Measurements from ENCODE around the gene SUB1.
"Not testable (repeated sequence)": the region's sequence is repeated elsewhere in the genome, so short reads cannot be mapped to it uniquely, and the experiment has no call there.

The SUB1 gene

DNA sequence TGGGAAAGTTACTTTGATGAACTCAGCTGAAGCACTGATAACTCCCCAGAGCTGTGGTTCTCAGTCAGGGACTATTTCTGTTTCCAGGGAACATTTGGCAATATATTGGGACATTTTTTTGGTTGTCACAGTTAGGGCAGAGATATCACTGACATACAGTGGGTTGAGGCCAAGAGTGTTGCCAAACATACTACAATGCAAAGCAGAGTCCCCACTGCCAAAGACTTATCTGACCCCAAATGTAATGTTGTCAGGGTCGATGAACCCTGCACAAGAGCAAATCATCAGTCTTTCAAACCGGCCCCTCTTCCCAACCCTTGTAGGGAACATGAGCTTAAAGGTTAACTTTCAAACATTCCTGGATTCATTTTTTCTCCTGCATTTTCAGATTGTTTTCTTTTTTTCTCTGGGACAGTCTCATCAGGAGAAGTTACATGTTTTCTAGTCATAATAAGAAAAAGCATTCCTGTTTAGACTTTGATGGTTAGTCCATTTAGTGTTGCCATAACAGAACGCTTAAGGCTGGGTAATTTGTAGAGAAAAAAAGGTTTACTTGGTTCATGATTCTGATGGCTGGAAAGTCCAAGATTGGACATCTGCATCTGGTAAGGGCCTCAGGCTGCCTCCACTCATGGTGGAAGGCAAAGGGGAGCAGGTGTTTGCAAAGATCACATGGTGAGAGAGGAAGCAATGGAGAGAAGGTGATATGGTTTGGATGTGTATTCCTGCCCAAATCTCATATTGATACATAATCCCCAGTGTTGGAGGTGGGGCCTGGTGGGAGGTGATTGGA, 18.8 kb upstream of the SUB1 start:
- DNase-seq: no peak

- no peak for DNase-seq
Measured at GRCh38 chr5:32571128-32571527, 14.2 kb upstream of the SUB1 start.

DNA sequence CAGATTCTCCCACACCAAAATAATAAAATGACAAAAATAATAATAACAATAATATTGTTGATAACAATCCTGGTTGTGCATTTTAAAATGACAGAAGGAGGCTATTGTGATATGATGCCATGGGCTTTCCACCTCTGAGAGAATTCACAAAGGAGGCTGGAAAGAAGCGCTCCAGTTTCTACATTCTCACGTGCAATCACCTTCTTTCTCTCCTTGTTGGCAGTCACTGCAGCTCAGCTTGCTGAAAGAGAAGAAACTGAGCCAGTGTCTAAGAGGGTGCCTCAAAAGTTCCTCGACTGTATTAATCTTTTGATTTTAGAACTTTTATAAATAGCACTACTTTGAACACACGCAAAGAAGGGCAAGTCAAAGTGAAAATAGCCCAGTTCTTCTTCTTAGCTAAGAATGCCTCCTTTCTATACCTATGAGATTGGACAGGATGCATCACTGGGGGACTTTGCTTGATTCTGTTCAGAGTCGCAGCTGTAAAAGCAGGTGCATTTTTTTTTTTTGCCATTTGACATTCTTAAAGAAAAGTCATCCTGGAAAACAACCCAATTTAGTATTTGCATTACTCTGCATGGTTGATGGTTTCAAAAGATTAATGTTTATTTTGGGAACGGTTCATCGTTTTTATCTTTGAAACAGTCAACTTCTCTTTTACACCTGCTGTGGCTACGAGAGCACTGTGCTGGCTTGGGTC, 12.4 kb upstream of the SUB1 start:
- no peak for DNase-seq

- not testable (repeated sequence) for DNase-seq
Measured at GRCh38 chr5:32573481-32573854, 11.9 kb upstream of the SUB1 start.

- no peak for DNase-seq
Measured at GRCh38 chr5:32574540-32575175, 10.7 kb upstream of the SUB1 start.

DNA sequence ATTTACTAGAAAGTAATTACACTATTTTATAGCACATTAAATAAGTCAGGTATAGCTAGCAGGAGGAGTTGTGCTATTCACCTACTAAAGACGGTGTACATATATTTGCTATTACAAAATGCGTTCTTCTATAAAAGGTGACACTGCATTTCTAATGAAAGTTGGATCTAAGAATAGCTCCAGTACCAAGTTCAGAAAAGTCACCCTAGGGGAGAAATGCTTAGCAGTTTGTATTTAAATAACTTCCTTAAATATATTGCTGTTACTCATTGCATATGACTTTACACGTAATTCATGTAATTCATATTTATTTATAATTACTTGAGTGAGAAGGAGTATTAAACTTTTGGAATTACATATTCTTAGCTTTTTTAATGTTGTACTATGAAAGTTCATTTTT, 7.0 kb upstream of the SUB1 start:
- no peak for DNase-seq

DNA sequence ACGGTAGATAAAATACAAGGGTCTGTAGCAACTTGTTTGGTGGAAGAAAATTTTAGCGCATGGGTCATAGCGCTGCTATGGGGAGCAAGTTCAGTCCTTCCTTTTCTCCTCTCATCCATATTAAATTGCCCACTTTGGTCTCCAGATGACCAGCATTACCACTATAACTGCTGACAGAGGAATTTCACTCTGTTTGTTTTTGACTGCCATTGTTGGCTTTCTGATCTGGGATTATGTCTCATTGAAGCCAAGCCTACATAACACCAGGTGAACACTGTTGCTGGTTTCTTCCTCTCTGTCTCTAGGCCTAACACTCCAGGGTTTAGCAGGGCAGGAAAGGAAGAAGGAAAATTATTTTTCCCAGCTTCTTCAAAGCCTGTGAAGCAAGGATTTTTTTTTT, 6.6 kb upstream of the SUB1 start:
- no peak for DNase-seq

DNA sequence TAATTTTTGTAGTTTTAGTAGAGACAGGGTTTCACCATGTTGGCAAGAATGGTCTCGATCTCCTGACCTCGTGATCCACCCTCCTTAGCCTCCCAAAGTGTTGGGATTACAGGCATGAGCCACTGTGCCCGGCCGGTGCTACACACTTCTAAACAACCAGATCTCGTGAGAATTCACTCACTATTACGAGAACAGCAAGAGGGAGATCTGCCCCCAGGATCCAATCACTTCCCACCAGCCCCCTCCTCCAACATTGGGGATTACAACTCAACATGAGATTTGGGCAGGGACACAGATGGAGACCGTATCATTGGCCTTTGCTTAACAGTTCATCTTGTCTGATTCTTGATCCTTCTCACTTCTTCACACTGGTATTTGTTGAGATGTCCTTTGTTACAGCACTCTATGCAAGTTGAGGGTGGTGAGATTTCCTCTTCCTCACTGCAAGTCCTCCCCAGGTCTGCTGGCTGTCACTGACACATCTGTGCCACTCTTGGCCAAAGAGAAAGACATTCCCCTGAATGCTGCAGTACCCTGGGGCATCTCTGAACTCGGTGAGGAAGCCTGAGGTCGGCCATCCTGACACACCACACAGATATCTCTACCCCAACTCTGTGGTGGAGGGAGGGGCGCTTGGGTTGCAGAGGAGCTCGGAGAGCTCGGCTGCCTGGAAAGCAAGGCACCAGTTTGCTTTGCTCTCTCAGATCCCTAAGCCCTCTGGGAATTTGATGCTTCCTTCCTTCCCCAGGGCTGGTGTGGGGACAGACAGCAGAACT, 4.2 kb upstream of the SUB1 start:
- no peak for DNase-seq

DNA sequence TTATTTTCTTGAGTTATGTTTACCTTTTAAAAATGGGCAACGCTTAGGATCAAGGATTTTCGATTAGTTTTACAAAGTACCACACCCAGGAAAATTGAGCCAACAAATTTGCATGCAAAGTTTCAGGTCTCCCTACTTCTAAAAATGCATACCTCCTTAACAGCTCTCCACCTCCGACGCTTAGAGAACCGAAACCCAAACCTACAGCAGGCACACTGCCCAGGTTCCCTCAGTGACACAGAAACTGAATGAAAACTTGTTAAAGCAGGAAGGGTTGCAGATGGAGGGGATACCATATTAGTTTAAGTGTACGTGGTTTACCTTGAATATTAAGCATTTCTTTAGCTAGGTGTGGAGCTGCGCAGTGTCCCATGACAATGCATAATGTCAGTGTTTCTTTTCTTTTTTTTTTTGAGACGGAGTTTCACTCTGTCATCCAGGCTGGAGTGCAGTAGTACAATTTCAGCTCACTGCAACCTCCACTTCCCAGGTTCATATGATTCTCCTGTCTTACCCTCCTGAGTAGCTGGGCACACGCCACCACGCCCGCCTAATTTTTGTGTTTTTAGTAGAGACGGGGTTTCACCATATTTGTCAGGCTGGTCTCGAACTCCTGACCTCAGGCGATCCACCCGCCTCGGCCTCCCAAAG, 1.6 kb upstream of the SUB1 start:
- no peak for DNase-seq

DNA sequence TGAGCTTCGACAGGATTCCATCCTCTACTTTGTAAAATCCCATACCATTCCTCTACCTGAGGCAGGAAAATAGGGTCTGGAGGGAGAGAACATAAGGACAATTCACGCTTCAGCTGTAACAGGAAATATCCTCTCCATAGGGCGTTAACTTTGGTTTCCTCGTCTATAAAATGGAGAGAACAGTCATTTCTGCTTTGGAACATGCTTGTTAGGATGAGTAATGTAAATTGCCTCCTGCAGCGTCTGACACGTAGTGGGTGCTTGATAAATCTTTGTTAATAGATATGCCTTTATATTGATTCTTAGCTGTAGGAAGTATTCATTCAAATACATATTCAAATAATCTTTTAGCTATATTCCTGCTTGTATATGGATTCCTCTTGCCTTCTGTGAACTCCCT, 711 bp upstream of the SUB1 start:
- no peak for DNase-seq

DNA sequence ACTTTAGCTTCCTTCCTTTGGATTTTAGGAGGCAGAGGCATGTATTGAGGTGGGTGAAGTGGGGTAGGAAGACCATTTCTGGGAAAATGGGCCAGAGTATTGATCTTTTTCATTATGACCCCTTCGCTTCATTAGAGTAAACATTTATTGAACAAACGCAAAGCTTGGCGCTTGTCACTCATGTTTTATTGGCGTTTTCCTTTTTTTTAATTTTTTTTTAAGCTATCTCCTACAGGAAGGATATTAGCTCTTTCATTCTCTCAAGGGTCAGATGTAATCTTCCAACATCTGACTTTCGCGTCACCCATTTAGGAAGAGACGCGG, 273 bp upstream of the SUB1 start:
- no peak for DNase-seq

DNA sequence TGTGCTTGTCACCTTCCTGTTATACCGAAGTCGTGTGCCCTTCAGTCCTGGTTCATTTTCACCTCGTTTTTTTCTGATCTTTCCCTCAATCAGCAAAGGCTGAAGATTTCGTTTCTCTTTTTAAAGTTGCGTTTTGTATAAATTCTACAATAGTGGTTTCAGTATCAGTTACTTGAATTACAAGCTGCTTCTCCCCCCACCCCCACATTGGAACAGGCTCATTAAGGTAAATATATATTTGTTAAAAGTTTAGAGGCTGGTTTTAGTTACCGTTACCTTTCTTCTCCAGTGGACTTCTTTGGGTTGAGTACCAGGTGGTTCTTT, 881 bp downstream of the SUB1 start:
- no peak for DNase-seq

DNA sequence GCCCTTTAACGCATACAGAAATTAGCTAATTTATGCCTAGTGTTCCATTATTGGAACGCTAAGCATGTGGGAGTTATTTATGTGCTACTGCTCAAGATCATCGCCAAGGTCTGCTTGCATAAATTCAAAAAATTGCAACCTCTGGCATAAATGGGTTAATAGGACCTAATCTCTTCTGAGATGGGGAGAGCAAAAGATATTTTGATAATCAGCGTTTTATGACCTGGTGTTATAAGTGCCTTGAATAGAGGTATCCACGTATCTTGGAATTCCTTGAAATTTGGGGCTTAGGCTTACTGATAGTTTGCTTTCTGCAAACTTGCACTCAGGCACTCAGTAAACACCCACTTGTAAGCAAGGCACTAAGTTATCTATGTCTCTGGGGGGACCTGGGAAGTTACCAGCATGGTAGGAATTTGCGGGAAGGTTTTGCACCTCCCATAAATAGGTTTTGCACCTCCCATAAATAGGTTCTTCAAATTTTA, 1.8 kb downstream of the SUB1 start:
- DNase-seq: no peak

- DNase-seq: no peak
Measured at GRCh38 chr5:32589416-32589815, 4.1 kb downstream of the SUB1 start.

DNA sequence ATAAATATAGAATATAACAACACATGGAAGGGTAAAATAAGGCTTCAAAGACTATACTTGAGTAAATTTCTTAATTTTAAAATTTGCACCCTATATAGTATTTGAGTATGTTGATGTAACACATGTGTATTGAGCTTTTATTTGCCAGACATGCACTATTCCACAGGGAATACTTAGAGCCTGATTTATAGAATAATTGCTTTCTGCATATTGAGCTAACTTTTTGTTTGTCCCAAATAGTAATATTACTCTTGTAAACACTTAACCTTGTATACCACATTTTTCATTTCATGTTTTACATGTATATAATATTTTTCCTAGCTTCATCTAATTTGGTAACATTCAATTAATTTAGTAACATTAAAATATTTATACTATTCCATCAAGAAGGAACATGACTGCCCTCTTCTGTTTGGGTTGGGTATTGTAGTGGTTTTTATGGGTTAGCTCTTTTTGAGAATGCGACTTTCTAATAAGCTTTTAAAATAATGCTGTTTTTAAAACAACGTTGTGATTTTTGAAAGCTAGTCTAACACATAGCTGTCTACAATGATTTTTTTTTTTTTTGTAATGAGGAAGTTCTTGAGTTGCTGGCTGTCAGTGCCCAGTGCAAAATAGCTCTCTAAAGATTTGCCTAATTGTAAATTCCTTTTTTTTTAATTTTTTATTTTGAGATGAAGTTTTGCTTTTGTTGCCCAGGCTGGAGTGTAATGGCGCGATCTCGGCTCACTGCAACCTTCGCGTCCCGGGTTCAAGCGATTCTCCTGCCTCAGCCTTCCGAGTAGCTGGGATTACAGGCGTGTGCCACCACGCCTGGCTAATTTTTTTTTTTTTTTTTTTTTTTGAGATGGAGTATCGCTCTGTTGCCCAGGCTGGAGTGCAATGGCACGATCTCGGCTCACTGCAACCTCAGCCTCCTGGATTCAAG, 4.8 kb downstream of the SUB1 start:
- no peak for DNase-seq

DNA sequence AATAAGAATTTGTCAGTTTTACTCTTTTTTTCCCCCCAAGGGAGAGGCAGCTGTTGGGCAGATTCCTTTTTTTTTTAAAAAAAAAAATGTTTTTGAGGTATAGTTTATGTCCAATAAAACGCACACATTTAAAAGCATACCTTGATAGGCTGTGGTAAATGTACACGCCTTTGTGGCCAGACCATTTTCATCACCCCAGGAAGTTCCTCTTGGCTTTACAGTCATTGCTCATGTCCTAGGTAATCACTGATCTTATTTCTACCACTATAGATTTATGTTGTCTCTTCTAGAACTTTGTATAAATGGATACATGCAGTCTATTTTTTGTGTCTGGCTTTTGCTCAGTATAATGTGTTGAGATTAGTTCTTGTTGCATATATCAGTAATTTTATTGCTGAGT, 9.8 kb downstream of the SUB1 start:
- no peak for DNase-seq

DNA sequence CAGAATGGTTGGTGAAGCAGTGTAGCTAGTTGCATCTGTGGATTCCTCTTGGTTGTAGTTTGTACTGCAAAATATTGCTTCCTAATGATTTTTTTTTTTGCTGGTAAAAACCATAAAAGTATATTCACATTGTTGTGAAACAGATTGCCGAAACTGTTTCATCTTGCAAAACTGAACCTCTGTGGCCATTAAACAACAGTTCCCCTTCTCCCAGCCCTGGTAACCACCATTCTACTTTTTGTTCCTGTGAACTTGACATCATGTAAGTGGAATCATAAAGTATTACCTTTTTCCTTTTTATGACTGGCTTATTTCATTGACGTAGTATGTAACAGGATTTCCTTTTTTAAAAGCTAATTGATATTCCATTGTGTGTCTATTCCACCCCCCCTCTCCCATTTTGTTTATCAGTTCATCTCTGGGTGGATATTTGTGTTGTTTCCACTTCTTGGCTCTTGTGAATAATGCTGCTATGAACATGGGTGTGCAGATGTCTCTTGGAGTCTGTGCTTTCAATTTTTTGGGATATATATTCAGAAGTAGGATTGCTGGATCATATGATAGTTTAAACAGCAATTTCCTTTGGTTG, 11.8 kb downstream of the SUB1 start:
- DNase-seq: no peak

GRCh38 chr5:32598260-32598937, 13.0 kb downstream of the SUB1 start:
- DNase-seq: no peak

GRCh38 chr5:32598997-32599549, 13.7 kb downstream of the SUB1 start:
- no peak for DNase-seq

- peak in 1 of 14 donors; percentile 8 for DNase-seq
Measured at GRCh38 chr5:32600054-32600622, 14.8 kb downstream of the SUB1 start.

All from C1 segment of cervical spinal cord (tissue), 14 donors.